GM12891 (cell line): ENCODE measurements around the gene TAF10.

ENCODE experiments used
- POLR2A ChIP-seq: IDR thresholded peaks from 2 replicates; pipeline ENCODE4 v1.6.1; 2011; ENCODE audit warnings: low read depth, low read length, control low read depth
- POLR2AphosphoS5 ChIP-seq: IDR thresholded peaks from 2 replicates; pipeline ENCODE4 v1.6.1; 2011; ENCODE audit warnings: low read depth, low read length, control low read depth

- no peak for TF ChIP-seq POLR2AphosphoS5
- no peak for TF ChIP-seq POLR2A
Measured at GRCh38 chr11:6588018-6588417, 24.0 kb downstream of the TAF10 start.
